ENCODE measurements around the gene OPN1SW. TPM values are rescaled to one million over a fixed set of nuclear protein-coding genes. Genes with fewer than 3 reads are reported as not detected.

The OPN1SW gene
- total and polyA plus RNA-seq, 9 of the 15 experiments (the other 6 are each of a cell fraction or from before 2014, with no cell fraction given) = 0.84 to 1.0 TPM; not detected in 7

DNA sequence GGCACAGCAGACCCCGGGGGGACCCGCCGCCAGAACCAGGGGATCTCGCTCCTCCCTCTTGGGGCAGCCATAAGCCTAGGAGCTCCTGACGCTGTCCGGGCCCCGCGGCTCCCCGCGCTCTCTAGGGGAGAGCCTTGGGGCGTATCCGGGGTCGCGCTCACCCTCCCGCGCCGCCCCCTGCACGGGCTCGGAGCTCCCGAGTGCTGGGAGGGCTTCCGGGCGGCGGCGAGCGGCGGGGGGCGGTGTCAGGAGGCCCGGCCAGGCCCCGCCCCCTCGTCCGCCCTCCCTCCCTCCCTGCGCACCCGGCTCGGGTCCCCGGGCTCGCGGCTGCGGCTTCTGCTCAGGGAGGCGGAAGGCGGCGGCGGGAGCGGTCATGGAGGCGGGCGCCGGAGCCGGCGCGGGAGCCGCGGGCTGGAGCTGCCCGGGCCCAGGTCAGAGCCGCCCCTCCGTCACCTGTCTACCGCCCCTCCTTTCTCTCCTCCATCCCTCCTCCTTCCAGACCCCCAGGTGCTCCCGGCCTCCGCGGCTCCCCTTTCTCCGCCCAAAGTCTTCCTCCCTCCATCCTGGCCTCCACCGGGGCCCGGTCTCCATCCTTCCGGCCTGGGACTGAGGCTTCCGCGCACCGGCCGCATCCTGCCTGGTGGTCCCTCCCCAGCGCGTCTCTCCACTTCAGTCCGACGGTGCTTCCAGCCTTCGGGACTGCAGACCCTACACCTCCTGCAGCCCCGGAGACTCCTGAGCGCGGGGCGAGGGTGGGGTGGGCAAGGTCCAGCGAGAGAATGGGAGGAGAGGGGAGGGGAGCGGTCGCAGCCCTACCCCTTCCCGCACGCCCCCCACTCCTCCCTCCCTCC, 15.8 kb upstream of the OPN1SW start, which contains the start of gene CCDC136 (continued):
- TF ChIP-seq ZNF764 (CRISPR knock-in tag; IDR thresholded peaks at IDR 0.05; ENCODE audit: low read depth) (no peak), ELF4 (CRISPR knock-in tag; IDR thresholded peaks at IDR 0.05) (no peak), NR2F6 (CRISPR knock-in tag; IDR thresholded peaks at IDR 0.05) (no peak), DDX20 (tag; IDR thresholded peaks at IDR 0.05; ENCODE audit: low read depth) (no peak), SPI1 (IDR thresholded peaks at IDR 0.05; ENCODE audit: borderline replicate concordance, low read depth, low read length) (no peak), POLR2AphosphoS5 (IDR thresholded peaks at IDR 0.05; ENCODE audit: control insufficient read depth, insufficient read depth, low read depth, low read length) (no peak; the same call in 1 of the 2 replicates), ZNF124 (CRISPR knock-in tag; IDR thresholded peaks at IDR 0.05) (no peak), ZNF274 (IDR thresholded peaks at IDR 0.05; ENCODE audit: borderline replicate concordance, low read depth, low read length) (no peak), POLR2A (conservative IDR thresholded peaks at IDR 0.05) (peak; percentile 82), SUPT5H (IDR thresholded peaks at IDR 0.05) (peak; percentile 67; the same call in 1 of the 2 replicates), LEF1 (IDR thresholded peaks at IDR 0.05) (no peak), GATA2 (CRISPR knock-in tag; IDR thresholded peaks at IDR 0.05) (no peak), ATF7 (IDR thresholded peaks at IDR 0.05) (no peak; the same call in 1 of the 2 replicates), LARP7 (IDR thresholded peaks at IDR 0.05) (no peak), ESRRA (IDR thresholded peaks at IDR 0.05; ENCODE audit: borderline replicate concordance, low read depth) (peak; percentile 23; the same call in 1 of the 2 replicates)
- TF ChIP-seq, protein P1, sequence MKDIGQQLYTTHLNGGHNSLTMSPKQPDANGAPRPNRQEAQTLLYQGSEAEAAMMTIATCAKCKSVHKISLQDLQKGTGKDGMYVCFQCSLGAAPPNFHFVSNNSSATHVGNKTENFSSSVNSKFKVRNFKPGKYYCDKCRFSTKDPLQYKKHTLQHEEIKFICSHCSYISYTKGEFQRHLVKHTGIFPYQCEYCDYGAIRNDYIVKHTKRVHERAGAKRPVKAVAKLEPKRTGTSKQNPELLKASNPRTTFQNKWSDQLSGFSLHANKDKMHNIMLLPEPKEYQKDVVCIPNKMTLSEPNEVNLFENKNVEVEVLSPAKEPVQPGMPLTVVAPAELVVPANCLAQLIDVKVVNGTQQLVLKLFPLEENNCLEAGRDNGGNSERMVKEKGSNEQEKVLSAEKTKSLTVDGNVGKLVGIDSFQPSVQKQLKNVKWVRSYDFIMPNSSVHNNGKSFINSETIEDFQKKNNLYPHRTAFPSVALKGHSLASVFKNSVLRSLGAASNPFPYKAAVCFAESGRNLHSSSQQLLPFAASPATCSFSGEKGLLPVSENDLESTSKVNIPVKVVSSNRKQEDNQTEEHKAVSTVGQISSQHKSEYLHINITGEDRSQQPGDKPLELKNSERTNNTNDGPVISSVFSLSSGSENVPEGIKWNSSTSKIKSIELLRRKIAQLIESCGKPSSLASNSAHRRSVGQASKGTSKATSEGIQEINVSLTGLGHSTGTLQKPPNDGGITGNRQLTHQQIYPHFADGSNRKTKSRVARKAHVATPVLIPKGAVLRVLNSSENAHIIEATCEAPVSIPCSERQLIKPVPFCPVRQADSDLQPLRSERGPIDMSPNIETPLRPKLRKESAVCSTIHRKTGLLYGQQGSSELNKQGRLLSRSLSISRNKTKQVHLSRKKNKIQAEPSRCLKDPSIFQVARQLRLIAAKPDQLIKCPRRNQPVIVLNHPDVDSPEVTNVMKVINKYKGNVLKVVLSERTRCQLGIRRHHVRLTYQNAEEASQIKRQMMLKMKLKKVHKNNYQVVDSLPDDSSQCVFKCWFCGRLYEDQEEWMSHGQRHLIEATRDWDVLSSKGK (CRISPR knock-in tag; IDR thresholded peaks at IDR 0.05) = no peak
- TF ChIP-seq, protein P2, sequence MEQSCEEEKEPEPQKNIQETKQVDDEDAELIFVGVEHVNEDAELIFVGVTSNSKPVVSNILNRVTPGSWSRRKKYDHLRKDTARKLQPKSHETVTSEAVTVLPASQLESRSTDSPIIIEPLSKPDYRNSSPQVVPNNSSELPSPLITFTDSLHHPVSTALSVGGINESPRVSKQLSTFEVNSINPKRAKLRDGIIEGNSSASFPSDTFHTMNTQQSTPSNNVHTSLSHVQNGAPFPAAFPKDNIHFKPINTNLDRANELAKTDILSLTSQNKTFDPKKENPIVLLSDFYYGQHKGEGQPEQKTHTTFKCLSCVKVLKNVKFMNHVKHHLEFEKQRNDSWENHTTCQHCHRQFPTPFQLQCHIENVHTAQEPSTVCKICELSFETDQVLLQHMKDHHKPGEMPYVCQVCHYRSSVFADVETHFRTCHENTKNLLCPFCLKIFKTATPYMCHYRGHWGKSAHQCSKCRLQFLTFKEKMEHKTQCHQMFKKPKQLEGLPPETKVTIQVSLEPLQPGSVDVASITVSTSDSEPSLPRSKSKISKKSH (CRISPR knock-in tag; IDR thresholded peaks at IDR 0.05) = no peak
- TF ChIP-seq, protein P3, sequence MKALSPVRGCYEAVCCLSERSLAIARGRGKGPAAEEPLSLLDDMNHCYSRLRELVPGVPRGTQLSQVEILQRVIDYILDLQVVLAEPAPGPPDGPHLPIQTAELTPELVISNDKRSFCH (CRISPR knock-in tag; IDR thresholded peaks at IDR 0.05) = no peak
- TF ChIP-seq, protein P3 (tag; IDR thresholded peaks at IDR 0.05) = no peak
- TF ChIP-seq, protein P4, sequence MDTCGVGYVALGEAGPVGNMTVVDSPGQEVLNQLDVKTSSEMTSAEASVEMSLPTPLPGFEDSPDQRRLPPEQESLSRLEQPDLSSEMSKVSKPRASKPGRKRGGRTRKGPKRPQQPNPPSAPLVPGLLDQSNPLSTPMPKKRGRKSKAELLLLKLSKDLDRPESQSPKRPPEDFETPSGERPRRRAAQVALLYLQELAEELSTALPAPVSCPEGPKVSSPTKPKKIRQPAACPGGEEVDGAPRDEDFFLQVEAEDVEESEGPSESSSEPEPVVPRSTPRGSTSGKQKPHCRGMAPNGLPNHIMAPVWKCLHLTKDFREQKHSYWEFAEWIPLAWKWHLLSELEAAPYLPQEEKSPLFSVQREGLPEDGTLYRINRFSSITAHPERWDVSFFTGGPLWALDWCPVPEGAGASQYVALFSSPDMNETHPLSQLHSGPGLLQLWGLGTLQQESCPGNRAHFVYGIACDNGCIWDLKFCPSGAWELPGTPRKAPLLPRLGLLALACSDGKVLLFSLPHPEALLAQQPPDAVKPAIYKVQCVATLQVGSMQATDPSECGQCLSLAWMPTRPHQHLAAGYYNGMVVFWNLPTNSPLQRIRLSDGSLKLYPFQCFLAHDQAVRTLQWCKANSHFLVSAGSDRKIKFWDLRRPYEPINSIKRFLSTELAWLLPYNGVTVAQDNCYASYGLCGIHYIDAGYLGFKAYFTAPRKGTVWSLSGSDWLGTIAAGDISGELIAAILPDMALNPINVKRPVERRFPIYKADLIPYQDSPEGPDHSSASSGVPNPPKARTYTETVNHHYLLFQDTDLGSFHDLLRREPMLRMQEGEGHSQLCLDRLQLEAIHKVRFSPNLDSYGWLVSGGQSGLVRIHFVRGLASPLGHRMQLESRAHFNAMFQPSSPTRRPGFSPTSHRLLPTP (IDR thresholded peaks at IDR 0.05; ENCODE audit: borderline replicate concordance, extremely low read depth, insufficient read length) = no peak

Measured in K562 (cell line).